ENCODE measurements around the gene QKI. TPM values are rescaled to one million over a fixed set of nuclear protein-coding genes. Genes with fewer than 3 reads are reported as not detected.

QKI gene
- polyA plus RNA-seq, 1 experiment, result 143 TPM

- TF ChIP-seq CTCF (IDR thresholded peaks at IDR 0.05; ENCODE audit: insufficient read depth, low read depth, low read length), result no peak
- no peak for DNase-seq (ENCODE audit: low read depth)
- Histone ChIP-seq H3K36me3 (ENCODE audit: control insufficient read depth, insufficient read depth, low read length) (no peaks in the 10 kb centered on the region), H3K27me3 (ENCODE audit: control insufficient read depth, insufficient read depth, low read length) (no peaks in the 10 kb centered on the region), H3K4me3 (ENCODE audit: low read depth, low read length) (no peak overlapping the region)
- CTCF ChIA-PET, result interaction anchor here (1.0 kb wide), 1 partner anchor 13 kb away, joined by 3 read pairs; no protein-coding TSS in a partner anchor
- POLR2A ChIA-PET, result no interaction called here
Observed at GRCh38 chr6:163491737-163492300, 77.3 kb downstream of the QKI start.

- H3K27me3 ChIP-seq (ENCODE audit: control insufficient read depth, insufficient read depth, low read length), result no peaks in the 10 kb centered on the region
- no peak for TF ChIP-seq CTCF (IDR thresholded peaks at IDR 0.05; ENCODE audit: insufficient read depth, low read depth, low read length)
- H3K4me3 ChIP-seq (ENCODE audit: low read depth, low read length), result no peak overlapping the region
- DNase-seq (ENCODE audit: low read depth), result peak; percentile 44
- ChIA-PET POLR2A (no interaction called here), CTCF (no interaction called here)
- H3K36me3 ChIP-seq (ENCODE audit: control insufficient read depth, insufficient read depth, low read length), result no peaks in the 10 kb centered on the region
Observed at GRCh38 chr6:163494279-163494727, 79.8 kb downstream of the QKI start.

GRCh38 chr6:163496205-163496604 is 81.7 kb downstream of the QKI start:
- H3K27me3 ChIP-seq (ENCODE audit: control insufficient read depth, insufficient read depth, low read length), result no peaks in the 10 kb centered on the region
- H3K36me3 ChIP-seq (ENCODE audit: control insufficient read depth, insufficient read depth, low read length), result no peaks in the 10 kb centered on the region
- POLR2A ChIA-PET, result no interaction called here
- no peak for DNase-seq (ENCODE audit: low read depth)
- TF ChIP-seq CTCF (IDR thresholded peaks at IDR 0.05; ENCODE audit: insufficient read depth, low read depth, low read length), result no peak
- CTCF ChIA-PET, result no interaction called here
- no peak overlapping the region for H3K4me3 ChIP-seq (ENCODE audit: low read depth, low read length)

- TF ChIP-seq CTCF (IDR thresholded peaks at IDR 0.05; ENCODE audit: insufficient read depth, low read depth, low read length), result no peak
- DNase-seq (ENCODE audit: low read depth), result no peak
Observed at GRCh38 chr6:163500105-163500504, 85.6 kb downstream of the QKI start.

GRCh38 chr6:163501026-163501425 is 86.5 kb downstream of the QKI start:
- POLR2A ChIA-PET, result no interaction called here
- CTCF ChIA-PET, result no interaction called here

More at GRCh38 chr6:163500105-163500504, 85.6 kb downstream of the QKI start:
- Histone ChIP-seq H3K4me3 (ENCODE audit: low read depth, low read length) (no peak overlapping the region), H3K36me3 (ENCODE audit: control insufficient read depth, insufficient read depth, low read length) (no peaks in the 10 kb centered on the region), H3K27me3 (ENCODE audit: control insufficient read depth, insufficient read depth, low read length) (no peaks in the 10 kb centered on the region)
- ChIA-PET CTCF (interaction anchor here (0.6 kb wide), 1 partner anchor 13 kb away, joined by 3 read pairs; no protein-coding TSS in a partner anchor), POLR2A (no interaction called here)

More at GRCh38 chr6:163501026-163501425, 86.5 kb downstream of the QKI start:
- no peaks in the 10 kb centered on the region for H3K27me3 ChIP-seq (ENCODE audit: control insufficient read depth, insufficient read depth, low read length)
- no peak overlapping the region for H3K4me3 ChIP-seq (ENCODE audit: low read depth, low read length)
- no peaks in the 10 kb centered on the region for H3K36me3 ChIP-seq (ENCODE audit: control insufficient read depth, insufficient read depth, low read length)
- no peak for DNase-seq (ENCODE audit: low read depth)
- TF ChIP-seq CTCF (IDR thresholded peaks at IDR 0.05; ENCODE audit: insufficient read depth, low read depth, low read length), result no peak

Measured in BJ (cell line).